Activated T-cell treated with anti-CD3 and anti-CD28 coated beads, Interleukin-2, amount 50 U/mL, for 1 hour (primary cell): Measurements from ENCODE around the gene CHMP1A.
"Not testable (repeated sequence)": the region's sequence is repeated elsewhere in the genome, so short reads cannot be mapped to it uniquely, and the experiment has no call there.

Source experiments
- DNase-seq: peaks from one replicate; pipeline ENCODE4 v3.0.0-alpha.2; 2020

The CHMP1A gene

DNA sequence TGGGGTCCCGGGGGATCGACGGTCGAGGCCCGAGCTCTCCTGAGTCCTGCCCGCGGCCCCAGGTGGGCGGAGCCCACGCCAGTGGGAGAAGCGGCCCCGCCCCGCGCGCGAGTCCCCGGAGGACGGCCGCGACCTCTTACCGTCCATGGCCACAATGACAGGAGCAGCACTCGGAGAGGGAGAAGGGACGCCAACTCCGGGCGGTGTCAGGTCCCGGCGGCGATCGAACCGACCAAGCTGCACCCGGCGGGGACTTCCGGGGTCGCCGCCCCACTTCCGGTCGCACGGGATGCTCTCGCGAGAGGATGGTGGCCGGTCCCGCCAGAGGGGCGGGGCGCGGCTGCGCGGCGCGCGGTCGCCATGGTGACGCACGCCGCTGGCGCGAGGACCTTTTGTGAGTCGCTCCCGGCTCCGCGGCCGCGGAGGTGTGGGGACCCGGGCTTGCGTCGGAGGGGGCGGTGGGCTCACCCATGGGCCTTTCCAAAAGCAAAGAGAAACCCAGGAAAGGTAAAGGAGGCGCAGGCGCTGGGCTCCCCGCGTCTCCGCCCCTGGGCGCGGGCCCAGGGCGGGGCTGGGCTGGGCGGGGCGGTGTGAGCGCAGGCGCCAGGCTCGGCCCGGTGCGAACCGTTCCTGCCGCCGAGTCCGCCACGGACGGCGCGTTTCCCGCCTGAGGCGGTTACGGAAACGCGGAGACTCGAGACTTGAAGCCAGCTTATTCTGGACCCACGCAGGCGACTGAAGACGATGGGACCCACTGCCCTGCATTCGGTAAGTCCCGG lies at the start of gene CHMP1A, which contains the start of gene SPATA33:
Gene CHMP1A, minus strand, starts transcription at position 267 of the 779 bp plus-strand sequence. Its CDS starts 120 bp downstream, at position 147.
Gene SPATA33, plus strand, starts transcription at position 395 of the 779 bp plus-strand sequence. Its CDS starts 76 bp downstream, at position 471.
- DNase-seq: peak; percentile 96

- DNase-seq: no peak
These were observed 49.2 kb upstream of the CHMP1A start for GRCh38 chr16:89706518-89707260.

- DNase-seq: no peak
These were observed 47.5 kb upstream of the CHMP1A start for GRCh38 chr16:89705006-89705405.

- DNase-seq: no peak
These were observed 46.8 kb upstream of the CHMP1A start for GRCh38 chr16:89704281-89704680.

DNA sequence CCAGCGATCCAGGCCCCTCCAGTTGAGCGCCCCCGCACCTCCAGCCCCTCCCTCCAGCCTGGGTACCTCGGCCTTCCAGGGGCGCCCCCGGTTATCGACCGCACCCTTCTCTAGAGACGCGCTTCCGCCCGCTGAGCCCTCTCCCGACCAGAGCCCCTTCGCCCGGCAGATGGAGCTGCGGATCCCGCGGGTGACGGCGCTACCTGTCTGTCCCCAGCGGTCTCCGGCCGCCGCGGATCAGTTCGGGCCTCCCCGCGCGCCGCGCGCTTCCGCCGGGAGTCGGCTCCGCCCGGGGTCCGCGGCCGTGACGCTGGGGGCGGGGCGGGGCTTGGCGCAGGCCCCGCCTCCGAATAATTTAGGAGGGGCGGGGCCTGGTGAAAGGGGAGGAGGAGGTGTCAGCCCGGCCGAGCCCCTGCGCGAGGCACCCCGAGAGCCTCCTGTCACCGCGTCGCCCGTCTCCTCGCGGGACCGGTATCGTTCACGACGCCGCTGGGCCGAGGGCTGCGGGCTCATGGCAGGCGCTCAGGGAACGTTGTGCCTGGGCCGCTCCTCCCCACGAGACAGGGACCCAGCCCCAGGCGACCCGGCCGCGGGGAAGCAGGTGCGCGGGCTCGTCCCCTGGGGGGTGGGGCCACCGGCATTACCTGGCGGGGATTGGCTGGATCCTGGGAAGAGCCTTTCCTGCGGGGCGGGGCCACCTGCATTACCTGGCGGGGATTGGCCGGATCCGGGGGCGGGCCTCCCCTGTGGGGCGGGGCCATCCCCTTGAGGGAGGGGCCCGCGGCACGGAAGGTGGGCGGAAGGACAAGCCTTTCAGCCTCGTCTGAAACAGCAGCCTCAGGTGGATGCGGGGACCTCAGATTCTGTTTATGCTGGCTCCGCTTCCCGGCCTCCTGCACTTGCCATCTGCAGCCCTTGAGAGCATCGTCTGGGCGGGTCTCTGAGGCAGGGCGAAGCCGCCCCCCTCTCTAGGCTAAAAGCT lies 44.2 kb upstream of the CHMP1A start, which contains the start of gene SPATA2L:
Gene SPATA2L, minus strand, starts transcription at position 281 of the 982 bp plus-strand sequence. CDS start 473 bp downstream, outside the sequence.
- peak; percentile 99 for DNase-seq

- DNase-seq: peak; percentile 70
These were observed 43.3 kb upstream of the CHMP1A start for GRCh38 chr16:89700649-89701424.

DNA sequence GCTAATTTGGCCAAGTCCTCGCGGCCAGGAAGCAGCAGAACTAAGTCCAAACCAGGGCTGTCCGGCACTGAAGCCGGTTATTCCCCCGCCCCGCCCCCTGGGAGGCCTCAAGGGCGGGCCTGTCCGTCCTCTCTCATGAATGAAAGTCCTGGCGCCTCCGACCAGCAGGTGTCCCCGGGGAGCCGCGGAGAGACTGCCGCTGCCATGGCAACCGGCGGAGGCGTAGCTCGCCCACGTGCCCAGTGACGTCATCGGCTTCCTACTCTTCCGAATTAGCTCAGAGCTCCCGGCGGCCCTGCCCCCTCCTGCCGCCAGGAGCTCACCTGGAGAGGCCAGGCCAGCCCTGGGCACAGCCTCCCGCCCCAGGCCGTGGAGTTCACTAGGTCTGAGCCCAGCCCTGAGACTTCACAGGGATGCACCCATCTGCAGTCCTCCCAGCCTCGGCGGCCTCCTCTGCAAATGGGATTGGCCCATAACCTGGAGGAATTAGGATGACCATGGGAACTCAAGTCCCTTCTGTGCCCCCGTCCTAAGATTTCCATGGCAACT lies 42.7 kb upstream of the CHMP1A start:
- DNase-seq: peak; percentile 94

GRCh38 chr16:89699629-89700099 lies 42.2 kb upstream of the CHMP1A start:
- DNase-seq: not testable (repeated sequence)

DNA sequence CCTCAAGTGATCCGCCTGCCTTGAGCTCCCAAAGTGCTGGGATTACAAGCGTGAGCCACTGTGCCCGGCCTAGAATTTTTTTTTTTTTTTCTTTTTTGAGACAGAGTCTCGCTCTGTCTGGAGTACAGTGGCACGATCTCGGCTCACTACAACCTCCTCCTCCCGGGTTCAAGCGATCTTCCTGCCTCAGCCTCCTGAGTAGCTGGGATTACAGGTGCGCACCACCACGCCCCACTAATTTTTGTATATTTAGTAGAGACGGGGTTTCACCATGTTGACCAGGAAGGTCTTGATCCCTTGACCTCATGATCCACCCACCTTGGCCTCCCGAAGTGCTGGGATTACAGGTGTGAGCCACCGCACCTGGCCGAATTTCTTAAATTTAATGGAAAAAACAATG lies 41.2 kb upstream of the CHMP1A start:
- not testable (repeated sequence) for DNase-seq

- DNase-seq: no peak
These were observed 40.3 kb upstream of the CHMP1A start for GRCh38 chr16:89697616-89698331.

- no peak for DNase-seq
These were observed 39.7 kb upstream of the CHMP1A start for GRCh38 chr16:89697161-89697615.

- no peak for DNase-seq
These were observed 39.2 kb upstream of the CHMP1A start for GRCh38 chr16:89696670-89697128.

GRCh38 chr16:89695875-89696669 lies 38.6 kb upstream of the CHMP1A start:
- no peak for DNase-seq

- no peak for DNase-seq
These were observed 37.8 kb upstream of the CHMP1A start for GRCh38 chr16:89695086-89695874.

- not testable (repeated sequence) for DNase-seq
These were observed 37.2 kb upstream of the CHMP1A start for GRCh38 chr16:89694784-89695085.

DNA sequence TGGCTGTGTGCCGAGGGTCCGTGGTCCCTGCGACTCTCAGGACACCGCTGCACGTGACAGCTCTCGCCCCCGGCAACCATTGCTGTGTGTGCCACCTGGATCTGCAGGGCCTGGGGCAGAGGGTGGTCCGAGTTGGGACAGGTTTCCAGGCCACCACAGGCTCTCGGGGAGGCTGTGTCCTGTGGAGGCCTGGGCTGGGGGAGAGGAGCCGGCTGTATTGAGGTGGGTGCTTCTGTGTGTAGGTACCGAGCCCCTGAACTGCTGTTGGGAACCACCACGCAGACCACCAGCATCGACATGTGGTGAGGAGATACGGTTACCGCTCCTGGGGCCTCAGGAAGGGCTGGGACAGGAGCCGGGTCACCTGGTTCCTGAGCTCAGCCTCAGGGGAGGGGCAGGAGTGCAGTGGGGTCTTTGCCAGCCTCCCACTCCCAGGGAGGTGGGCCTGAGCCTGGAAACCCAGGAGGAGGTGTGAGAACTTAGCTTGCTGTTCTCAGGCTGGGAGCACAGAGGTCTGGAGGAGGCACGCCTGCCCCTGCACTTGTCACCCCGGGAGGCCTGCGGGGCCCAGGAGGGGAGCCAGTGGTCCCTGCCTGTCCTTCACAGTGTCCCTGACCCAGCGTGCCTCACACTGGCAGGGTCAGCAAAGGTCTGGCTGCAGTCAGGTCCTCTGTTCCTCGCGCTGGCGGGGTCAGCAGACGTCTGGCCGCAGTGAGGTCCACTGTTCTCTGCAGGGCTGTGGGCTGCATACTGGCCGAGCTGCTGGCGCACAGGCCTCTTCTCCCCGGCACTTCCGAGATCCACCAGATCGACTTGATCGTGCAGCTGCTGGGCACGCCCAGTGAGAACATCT lies 36.6 kb upstream of the CHMP1A start:
- DNase-seq: peak; percentile 18

DNA sequence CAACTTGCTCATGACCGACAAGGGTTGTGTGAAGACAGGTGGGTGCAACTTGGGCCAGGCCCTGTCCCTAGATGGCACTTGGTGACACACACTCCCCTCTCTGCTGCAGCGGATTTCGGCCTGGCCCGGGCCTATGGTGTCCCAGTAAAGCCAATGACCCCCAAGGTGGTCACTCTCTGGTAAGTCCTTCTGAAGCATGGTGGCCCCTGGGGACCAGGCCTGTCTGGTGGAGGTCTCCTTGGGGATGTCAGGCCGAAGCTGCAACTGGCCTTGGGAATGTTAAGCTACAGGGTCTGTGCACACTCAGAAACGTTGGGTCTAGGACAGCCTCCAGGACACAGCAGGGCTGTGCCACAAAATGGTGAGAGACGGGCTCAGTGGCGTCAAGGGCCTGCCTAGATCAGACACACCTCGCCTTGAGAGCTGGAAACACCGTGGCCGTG lies 35.8 kb upstream of the CHMP1A start:
- DNase-seq: peak; percentile 14
